ENCODE results near the gene DHRS2.
"Not testable (repeated sequence)": the region's sequence is repeated elsewhere in the genome, so short reads cannot be mapped to it uniquely, and the experiment has no call there.

Gene DHRS2, protein sequence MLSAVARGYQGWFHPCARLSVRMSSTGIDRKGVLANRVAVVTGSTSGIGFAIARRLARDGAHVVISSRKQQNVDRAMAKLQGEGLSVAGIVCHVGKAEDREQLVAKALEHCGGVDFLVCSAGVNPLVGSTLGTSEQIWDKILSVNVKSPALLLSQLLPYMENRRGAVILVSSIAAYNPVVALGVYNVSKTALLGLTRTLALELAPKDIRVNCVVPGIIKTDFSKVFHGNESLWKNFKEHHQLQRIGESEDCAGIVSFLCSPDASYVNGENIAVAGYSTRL

DNA sequence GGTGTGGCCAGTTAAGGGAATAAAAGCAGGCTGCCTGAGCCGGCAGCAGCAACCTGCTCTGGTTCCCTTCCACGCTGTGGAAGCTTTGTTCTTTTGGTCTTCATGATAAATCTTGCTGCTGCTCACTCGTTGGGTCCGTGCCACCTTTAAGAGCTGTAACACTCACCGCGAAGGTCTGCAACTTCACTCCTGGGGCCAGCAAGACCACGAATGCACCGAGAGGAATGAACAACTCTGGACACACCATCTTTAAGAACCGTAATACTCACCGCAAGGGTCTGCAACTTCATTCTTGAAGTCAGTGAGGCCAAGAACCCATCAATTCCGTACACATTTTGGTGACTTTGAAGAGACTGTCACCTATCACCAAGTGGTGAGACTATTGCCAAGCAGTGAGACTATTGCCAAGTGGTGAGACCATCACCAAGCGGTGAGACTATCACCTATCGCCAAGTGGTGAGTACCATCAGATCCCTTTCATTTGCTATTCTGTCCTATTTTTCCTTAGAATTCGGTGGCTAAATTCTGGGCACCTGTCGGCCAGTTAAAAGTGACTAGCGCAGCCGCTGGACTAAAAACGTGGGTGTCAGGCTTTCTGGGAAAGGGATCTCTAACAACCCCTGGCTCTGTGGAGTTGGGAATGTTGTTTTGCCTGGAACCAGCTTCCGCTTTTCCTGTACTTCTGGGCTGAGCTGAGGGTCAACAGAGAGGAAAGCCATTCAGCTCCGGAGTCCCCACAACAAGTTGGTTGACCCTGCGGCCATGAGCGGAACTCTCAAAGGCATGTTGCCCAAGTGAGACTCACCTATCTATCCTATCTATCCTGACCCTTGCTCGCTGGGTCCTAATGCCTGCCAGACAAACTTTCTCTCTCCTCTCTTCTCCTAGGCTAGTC is at the start of gene DHRS2:
Gene DHRS2 (plus strand): TSS at position 48 of the 895 bp plus-strand sequence. CDS start 2,501 bp downstream, outside the sequence.
- DNase-seq = no peak

DNA sequence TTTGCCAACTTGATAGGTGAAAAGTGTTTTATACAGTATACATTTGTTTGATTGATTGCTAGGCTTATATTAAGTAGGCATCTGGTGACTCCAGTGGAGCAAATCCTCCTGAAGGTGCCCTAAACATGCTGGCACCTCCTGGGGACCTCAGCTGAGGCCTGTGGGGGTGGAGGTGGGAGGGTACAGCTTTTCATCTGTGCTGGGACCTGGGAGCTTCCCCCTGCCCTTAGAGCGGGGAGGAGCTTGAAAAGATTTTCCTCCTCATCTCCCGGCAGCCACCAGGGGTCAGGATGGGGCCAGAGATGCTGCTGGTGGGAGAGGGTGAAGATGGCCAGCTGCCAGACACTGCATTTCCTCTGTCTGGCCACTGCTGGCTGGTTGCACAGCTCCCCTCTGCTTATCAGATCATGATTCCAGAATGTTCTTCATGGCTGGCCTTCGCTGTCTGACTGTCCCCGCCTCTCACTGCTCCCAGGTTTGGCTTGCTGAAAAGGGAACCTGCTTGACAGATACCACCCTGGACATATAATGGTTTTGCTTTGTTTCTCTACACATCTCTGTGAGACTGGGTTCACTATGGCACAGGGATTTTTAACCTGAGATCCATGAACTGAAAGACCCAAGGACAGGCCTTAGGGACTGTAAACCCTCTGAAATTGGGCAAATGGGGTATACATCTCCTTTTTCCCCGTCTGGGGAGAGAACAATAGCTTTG is 47.1 kb upstream of the DHRS2 start:
- DNase-seq = peak; percentile 33 to 42

DNA sequence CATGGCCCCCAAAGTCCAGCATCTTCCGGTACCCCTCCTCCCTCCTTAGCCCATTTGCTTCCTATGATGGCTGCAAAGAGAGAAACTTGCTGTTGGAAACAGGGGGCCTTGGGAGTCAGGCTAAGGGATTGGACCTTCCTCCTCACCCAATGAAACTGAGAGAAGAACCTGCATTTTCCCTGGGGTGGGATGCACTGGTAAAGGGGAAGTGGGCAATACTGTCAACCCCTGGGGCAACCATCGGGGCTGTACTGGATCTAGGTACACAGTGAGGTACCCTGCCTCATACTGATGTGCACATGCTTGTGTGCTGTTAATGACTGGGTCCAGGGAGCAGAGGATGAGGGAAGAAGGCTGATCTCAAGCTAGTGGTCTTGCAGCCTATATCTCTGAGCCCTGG is 46.6 kb upstream of the DHRS2 start:
- no peak for DNase-seq

DNA sequence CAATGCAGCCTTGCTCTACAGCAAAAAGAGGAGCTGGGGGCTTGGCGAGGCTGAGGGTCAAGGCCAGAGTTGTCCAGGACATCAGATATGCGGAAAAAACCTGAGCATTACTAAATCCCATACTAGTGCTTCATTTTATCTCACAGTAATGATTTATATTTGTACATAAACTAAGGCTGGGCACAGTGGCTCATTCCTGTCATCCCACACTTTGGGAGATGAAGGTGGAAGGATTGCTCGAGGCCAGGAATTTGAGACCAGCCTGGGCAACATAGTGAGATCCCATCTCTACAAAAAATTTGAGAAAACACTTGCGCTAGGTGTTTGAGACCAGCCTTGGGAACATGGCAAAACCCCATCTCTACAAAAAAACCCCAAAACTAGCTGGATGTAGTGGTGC is 46.0 kb upstream of the DHRS2 start:
- DNase-seq = no peak

DNA sequence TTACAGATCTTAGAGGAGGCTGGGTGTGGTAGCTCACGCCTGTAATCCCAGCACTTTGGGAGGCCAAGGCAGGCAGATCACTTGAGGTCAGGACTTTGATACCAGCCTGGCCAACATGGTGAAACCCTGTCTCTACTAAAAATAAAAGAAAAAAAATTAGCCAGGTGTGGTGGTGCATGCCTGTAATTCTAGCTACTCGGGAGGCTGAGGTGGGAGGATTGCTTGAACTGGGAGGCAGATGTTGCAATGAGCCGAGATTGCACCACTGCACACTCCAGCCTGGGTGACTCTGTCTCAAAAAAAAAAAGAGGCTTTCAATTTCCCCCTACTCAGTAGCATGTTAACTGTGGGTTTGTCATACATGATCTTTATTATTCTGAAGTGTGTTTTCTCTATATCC is 42.0 kb upstream of the DHRS2 start:
- DNase-seq = not testable (repeated sequence)

DNA sequence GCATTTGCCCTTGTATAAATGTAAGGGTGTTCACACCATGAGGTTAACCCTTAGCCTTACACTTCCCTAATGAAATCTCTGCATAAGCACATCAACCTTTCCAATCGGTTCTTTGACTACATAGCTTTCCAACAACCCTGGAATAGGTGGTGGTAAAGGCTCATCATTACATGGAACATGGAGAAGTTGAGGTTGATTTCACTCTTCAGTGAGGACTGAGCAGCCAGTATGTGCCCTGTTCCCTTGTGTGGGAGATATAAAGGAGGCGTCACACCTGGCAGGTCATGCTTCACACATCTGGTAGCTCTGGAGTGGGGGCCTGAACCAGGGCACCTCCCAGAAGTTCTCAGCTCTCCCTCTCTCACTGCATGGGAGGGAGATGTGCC is 35.8 kb upstream of the DHRS2 start:
- no peak for DNase-seq

DNA sequence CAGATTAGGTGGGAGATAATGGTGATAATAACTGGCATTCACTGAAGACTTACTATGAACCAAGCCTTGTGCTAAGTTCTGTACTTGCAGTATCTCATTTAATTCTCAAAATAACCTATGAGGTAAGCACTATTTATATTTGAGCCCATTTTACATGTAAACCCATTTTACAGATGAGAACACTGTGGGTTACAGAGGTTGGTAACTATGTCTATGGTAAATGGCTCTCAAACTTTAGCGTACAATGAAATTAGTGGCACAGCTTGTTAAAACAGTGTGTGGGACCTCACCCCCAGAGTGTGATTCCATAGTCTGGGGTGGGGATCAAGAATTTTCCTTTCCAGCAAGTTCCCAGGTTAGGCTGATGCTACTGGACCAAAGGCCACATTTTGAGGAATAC is 35.4 kb upstream of the DHRS2 start:
- DNase-seq = no peak

DNA sequence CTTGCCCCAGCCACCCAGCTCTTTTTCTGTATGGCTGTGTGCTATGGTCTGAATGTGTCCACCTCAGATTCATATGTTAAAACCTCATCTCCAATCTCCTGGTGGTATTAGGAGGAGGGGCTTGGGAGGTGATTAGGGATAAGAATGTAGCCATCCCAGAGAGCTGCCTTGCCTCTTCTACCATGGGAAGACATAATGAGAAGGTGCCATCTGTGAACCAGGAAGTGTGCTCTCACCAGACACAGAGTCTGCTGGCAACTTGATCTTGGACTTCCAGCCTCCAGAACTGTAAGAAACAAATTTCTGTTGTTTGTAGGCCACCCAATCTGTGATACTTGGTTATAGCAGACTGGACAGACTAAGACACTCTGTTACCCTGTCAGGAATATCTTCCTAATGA is 34.7 kb upstream of the DHRS2 start:
- no peak for DNase-seq

DNA sequence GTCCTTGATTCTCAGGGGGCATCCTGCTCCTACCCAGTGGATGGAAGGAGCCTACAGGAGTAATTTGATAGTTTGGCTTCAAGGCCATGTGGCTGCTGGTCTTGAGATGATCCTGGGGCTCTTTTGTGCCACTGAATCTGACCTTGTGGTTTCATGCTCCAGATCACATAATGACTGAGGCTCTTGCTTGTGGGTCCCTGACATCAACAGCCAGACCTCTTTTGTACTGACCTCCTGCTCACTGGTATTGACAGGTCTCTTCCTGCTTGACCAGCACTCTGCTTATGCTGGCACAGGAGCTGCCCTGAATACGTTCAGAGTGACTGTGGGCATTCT is 34.4 kb upstream of the DHRS2 start:
- DNase-seq = no peak

DNA sequence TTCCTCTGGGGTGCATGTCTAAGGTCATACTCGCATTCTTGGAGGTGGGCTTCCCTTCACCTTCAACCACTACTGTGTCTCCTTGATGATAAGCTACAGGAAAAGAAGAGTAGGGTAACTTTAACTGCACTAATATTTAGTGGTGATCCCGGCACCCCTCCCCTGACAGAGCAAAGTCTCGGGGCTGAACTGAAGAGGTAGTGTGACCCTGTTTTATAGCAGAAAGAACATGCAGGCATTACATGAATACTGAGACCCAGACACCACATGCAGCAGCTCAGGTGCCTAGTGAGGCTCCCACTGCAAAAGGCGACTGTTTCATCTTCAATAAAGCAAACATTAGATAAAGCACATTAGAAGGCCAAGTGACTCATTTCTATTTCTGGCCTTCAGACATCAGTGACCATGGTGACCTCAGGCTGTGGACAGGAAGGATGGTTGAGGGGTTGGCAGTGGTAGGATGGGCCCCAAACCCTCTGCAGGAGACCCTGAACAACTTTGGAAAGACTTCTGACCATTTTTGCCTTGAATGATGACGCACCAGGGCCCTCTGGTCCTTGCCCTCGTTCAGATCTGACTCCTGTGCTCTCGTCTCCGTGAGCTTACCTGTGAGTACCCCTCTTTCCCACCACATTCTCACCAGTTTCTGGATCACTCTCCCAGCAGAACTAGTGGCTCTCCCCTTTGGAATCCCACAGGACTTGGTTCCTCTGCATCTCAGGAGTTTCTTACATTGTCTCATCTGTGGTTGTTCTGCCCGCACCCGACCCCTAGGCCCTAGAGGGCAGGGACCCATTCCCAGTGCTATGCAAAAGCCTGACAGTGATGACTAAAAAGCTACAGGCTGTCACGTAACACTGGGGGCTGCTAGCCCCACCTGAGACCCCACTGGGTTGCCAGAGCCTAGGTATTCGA is 33.7 kb upstream of the DHRS2 start:
- no peak for DNase-seq

DNA sequence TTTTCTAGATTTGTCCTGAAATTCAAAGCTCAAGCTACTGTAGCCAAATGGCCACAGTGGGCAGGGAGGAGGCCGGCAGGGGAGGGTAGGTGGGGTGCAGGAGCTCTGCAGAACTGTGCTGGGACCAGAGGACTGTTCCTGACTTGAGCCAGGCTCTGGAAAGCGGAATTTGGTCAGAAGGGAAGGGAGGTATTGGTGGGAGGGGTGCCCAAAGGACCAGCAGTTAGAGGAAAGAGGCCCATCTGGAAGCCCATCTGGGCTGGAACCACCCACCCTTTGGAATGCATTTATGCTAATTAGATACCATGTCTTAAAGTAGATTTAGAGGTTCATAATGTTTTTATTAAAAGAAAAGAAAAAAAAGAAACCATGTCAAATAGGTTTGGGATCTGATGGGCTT is 33.1 kb upstream of the DHRS2 start:
- no peak for DNase-seq

DNA sequence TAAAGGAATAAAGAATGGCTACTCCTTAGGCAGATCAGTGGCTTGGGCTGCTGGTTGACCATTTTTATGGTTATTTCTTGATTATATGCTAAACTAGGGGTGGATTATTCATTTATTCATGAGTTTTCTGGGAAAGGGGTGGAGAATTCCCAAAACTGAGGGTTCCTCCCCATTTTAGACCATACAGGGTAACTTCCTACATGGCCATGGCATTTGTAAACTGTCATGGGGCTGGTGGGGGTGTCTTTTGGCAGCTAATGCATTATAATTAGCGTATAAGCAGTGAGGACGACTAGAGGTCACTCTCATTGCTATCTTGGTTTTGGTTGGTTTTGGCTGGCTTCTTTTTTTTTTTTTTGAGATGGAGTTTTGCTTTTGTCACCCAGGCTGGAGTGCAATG is 32.0 kb upstream of the DHRS2 start:
- no peak for DNase-seq

DNA sequence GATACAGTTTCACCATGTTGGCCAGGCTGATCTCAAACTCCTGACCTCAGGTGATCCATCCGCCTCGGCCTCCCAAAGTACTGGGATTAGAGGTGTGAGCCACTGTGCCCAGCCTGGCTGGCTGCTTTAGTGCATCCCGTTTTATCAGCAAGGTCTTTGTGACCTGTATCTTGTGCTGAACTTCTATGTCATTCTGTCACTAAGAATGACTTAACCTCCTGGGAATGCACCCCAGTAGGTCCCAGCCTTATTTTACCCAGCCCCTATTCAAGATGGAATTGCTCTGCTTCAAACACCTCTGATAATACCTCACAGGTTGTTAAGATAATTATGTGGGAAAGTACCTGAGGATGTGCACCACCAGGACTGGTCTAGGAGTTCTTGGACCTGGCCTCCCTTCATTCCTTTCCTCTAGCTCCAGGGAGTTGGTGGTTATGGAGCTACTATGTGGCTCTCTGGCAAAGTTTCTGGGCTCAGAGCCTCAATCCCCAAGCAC is 31.4 kb upstream of the DHRS2 start:
- DNase-seq = no peak

DNA sequence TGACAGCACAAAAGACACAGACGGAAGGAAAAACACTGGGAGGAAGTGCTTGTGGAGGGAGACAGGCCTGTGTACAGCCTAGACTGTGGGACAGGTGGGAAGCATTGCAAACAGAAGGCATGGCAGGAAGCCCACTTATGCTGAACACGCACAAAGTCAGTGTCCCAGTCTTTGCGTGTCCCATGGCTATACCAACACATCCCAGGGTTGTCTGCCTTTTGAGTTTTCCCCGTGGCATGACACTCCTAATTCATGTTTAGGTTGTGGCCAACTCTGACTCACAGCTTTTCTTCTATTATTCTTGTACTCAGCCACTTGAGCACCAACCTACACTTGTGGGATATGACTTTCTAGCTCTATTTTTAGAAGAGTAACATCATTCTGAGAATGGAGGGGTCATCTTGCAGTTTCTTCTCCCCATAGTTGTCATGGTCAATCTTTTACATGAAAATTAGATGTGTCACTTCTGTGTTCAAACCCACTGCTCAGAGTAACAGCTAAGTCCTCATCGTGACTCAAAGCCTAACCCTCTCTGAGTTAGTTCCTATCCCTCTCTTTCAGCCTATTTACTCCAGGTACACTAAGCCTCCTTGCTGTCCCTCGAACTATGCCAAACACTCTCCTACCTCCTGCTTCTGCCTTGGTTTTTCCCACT is 30.1 kb upstream of the DHRS2 start:
- DNase-seq = no peak

DNA sequence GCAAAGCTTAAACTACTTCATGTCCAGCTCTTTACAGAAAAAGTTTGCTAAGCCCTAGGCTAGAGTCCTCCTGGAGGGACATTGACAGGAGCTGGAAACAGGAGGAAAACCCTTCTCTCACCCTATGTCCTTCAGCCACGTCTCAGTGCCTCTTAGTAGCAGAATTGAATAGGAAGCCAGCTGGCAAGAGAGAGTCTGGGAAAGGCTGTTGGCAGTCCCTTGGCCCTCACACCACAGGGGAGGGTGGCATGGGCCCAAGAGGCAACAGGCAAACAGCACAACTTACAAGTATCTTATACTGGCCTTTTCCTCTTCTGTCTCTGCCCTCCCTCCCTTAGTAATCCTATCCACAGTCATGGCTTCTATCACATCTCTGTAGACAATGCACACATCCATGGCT is 27.7 kb upstream of the DHRS2 start:
- DNase-seq = no peak

DNA sequence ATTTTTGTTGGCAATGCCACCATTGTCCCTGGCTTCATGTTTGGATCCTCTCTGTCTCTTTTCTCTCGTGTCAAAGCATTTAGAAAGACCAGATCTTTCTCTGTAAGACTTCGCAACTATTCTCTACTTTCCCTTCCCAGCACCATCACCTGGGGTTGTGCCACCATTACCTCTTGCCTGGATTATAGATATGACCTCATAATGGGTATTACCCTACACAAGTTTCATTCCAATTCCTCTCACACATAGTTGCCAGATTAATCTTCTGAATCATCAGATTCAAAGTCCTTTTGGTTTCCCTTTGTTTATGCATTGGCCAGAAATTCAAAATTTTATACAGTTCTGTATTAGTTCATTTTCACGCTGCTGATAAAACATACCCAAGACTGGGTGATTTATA is 27.2 kb upstream of the DHRS2 start:
- no peak for DNase-seq

DNA sequence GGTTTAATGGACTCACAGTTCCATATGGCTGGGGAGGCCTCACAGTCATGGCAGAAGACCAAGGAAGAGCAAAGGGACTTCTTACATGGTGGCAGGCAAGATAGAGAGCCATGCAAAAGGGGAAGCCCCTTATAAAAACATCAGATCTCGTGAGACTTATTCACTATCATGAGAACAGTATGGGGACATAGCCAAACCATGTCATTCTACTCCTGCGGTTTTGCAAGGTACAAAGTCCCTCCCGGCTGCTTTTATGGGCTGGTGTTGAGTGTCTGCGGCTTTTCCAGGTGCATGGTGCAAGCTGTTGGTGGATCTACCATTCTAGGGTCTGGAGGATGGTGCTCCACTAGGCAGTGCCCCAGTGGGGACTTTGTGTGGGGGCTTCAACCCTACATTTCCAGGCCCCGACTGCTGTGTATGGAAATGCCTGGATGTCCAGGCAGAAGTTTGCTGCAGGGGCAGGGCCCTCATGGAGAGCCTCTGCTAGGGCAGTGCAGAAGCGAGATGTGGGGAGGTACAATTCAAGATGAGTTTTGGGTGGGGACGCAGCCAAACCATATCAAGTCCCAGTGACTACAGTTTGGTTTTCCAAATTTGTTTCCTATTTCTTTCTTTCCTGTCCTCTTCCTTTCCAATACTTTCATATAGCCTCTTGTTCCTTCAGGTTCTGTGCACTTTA is 26.6 kb upstream of the DHRS2 start:
- not testable (repeated sequence) for DNase-seq

DNA sequence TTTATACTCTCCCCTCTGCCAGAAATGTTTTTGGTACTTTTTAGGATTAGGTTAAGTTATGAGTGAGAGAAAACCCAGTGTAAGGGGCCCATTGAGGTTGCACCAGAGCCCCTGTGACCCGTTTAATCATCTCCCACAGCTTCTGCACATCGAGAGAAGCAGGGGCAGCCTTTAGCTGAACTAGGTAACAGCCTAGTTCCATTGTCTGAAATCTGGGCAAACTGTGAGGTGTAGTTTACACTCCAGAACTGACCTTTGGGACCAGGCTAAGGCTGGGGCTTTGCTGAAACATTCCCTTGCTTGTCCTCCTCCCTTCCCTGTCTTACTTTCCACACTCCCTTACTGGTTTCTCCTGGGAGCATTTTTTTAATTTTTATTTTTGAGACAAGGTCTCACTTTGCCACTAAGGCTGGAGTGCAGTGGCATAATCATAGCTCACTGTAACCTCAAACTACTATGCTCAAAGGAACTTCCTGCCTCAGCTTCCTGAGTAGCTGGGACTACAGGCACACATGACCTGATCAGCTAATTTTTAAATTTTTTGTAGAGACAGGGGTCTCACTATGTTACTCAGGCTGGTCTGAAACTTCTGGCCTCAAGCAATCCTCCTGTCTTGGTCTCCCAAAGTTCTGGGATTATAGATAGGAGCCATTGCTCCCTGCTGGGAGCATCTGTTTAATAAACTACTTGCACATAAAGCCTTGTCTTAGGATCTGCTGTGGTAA is 25.9 kb upstream of the DHRS2 start:
- no peak for DNase-seq

DNA sequence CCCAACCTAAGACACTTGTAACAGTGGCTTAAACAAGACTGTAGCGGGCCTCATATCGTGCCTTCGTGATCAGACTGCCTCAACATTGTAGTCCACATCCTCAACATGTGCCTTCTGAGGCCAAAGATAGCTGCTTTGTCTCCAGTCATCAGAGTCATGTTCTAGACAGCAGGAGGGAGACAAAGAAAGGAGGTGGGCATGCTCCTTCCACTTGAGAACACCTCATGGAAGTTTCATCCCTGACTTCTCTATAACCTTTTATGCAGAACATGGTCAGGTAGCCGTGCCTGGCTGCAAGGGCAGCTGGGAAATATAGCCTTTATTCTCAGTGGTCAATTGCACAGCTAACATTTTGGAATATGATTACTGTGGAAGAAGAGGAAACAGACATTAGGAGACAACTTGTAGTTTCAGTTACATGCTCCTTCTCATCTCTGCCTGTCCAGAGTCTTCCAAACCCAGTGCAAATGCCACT is 25.3 kb upstream of the DHRS2 start:
- no peak for DNase-seq

DNA sequence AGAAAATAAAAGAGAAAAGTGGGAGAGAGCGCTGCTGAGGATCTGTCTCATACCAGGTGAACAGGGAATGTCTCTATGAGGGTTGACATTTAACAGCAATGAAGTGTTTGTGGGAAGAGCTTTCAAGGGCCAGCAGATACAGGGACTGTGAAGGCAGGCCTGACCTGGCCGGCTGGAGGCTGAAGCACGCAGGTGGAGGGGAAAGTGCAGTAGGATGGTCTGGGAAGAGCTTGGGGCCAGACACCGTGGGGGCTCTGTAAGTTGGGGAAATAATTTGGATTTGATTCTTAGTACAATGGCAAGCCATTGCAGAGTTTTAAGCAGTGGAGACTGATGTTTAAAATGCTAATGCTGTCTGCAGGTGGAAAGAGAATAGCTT is 23.8 kb upstream of the DHRS2 start:
- no peak for DNase-seq

DNA sequence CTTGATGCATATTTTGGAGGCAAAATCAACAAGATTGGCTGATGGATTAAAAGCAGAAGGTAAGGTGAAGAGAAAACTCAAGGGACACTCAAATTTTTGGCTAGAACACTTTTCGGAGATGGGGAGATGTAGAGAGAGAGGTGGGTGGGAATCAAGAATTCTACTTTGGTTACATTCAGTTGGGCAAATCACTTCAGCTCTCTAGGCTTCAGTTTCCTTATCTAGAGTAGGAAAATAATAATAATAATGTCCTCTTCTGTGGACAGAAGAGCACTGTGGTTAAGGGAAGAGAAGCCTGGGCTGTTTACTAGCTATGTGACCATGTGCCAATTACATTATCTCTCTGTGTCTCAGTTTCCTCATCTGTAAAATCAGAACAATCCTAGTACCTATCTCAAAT is 23.4 kb upstream of the DHRS2 start:
- DNase-seq = no peak

All from NCI-H187 (cell line).